ENCODE data around the gene MPHOSPH6. TPM values are rescaled to one million over a fixed set of nuclear protein-coding genes. Genes with fewer than 3 reads are reported as not detected.
"Not testable (repeated sequence)": the region's sequence is repeated elsewhere in the genome, so short reads cannot be mapped to it uniquely, and the experiment has no call there.

The MPHOSPH6 gene, protein sequence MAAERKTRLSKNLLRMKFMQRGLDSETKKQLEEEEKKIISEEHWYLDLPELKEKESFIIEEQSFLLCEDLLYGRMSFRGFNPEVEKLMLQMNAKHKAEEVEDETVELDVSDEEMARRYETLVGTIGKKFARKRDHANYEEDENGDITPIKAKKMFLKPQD
- total RNA-seq, result 33.1 and 46.3 TPM in 2 replicates
- 18.7 TPM for polyA plus RNA-seq (2012)

DNA sequence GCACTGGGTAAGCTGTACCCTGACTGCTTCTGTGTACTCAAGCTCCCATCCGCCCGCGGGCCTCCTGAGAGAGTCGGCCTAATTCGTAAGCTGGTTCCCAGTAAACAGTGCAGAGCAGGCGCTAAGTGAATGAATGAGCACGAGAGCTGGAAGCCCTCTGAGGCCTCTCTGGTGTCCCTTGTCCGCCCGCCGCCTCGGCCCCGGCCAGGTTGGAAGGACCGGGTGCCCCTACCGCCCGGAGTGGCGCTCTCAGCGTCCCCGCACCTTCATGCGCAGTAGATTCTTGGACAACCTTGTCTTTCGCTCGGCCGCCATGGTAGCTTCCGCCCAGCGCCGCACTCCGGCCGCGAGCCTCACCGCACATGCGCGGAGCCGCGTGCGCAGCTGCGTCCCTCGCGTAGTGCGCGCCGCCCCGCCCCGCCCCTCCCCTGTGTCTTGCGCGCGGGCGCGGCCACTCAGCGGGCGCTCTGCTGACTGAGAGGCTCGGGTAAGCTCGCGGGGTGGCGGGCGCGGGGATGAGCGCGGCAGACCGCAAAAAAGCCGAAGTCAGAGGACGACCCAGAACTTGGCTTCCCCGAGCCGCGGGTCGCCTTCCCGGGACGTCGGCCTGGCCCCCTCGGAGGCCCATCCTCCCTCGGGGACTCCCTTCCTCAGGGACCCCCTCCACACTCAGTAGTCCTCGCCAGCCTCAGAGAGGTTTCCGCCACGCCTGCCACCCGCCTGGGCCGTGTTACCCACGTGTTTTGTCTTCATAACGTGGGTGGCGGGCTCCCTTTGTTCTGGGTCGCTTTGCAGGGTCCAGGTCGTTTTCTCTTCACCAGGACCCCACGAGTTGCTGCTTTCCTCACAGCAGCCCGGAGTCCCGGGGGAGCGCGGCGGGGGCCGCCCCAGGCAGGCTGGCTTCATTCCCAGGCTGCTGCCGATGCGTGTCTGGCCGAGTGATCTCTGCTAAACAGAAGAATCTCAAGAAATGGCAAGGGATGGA, at the start of gene MPHOSPH6:
TSS of gene MPHOSPH6 (minus strand) at position 364 of the 985 bp plus-strand sequence. CDS start at position 315, 49 bp downstream.
- DNase-seq (ENCODE audit: low read depth), result peak; percentile 92

DNA sequence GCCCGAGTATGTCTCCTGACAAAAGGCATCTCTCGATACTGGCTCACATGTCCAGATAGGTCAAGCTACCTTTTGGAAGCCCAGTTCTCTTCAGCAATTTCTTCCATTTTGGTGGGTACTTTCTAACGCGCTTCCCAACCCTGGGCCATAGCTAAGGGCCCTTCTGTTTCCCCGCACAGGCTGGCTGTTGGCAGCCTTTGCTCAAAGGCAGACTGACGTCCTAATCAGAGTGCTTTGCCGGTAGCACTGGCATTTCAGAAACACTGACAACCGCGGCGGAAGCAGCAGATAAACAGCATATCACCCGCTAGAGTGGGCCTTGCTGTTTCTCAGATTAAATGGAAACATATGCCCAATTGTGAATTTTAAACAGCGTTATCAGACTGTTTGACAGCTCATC, 49.3 kb upstream of the MPHOSPH6 start:
- no peak for DNase-seq (ENCODE audit: low read depth)

DNA sequence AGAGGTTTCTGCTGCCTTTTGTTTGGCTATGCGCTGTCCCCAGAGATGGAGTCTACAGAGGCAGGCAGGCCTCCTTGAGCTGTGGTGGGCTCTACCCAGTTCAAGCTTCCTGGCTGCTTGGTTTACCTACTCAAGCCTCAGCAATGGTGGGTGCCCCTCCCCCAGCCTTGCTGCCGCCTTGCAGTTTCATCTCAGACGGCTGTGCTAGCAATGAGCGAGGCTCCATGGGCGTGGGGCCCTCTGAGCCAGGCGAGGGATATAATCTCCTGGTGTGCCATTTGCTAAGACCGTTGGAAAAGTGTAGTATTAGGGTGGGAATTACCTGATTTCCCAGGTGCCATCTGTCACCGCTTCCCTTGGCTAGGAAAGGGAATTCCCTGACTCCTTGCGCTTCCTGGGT, 39.3 kb upstream of the MPHOSPH6 start:
- DNase-seq (ENCODE audit: low read depth), result not testable (repeated sequence)

DNA sequence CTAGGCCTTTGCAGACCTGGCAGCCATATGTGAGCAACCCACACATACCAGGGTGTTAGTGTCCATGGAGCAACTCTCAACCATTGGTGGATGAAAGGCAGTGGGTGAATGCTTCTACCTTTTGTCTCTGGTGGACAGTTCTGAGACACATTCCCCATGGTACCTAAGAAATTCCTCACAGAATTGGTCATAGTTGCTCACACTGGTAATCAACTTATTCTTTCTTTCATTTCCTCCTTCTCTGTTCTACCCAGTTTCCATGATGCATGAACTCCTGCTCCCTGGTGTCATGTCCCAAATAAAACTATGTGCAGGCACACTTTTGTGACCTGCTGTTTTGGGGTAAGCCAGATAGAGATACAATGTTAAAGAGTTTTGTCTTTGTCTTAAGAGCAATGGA, 33.2 kb upstream of the MPHOSPH6 start:
- DNase-seq (ENCODE audit: low read depth), result no peak

DNA sequence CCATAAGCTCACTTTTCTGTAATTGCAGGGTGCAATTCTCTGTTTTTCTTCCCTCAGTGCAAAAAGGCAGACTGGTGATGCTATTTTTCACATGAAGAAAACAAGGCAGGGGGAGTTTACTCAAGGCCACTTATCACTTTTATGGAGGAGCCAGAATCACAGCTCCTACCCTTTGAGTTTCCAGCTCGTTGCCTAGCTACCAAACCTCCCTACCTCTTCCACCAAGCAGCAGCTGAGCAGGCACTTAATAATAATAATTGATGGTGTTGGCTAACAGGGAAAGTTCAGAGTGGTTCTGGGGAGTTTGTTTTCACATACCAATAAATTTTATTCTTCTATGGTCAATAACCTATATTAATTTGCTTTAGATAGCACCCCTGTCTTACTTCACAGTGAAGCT, 31.9 kb upstream of the MPHOSPH6 start:
- DNase-seq (ENCODE audit: low read depth), result no peak

DNA sequence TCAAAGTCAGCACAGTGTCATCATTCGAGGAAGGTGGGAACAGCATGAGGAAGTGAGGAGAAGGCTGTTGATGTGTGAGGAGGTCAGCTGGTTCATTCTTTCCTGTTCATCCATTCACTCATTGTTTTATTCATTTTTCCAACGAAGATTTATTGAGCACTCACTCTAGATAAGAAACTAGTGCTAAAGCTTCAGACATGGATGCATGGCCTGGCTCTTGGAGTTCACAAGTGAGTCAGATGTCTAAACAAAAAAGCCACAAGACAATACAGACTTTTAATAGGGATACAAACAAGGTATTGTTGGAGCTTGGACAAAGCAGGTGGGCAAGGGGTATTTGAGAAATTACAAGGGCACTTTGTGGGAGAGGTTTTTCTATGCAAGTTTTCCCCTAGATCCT, 31.3 kb upstream of the MPHOSPH6 start:
- DNase-seq (ENCODE audit: low read depth), result no peak

DNA sequence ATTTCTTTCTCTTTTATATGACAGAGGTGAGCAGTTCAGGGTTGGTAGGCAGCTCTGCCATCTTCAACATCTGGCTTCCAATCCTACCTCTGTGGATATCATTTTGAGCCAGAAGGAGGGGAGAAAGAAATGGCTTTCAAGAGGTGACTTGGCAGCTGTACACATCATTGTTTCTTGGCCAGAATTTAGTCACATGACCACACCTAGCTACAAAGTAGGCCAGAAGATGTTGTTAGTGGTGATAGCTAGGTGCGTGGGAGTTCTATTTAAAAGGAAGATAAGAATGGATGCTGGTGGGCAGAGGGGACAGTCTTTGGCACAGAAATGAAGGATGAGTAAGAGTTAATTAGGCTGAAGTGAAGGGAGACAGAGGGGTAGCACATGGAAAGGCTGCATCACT, 29.2 kb upstream of the MPHOSPH6 start:
- no peak for DNase-seq (ENCODE audit: low read depth)

DNA sequence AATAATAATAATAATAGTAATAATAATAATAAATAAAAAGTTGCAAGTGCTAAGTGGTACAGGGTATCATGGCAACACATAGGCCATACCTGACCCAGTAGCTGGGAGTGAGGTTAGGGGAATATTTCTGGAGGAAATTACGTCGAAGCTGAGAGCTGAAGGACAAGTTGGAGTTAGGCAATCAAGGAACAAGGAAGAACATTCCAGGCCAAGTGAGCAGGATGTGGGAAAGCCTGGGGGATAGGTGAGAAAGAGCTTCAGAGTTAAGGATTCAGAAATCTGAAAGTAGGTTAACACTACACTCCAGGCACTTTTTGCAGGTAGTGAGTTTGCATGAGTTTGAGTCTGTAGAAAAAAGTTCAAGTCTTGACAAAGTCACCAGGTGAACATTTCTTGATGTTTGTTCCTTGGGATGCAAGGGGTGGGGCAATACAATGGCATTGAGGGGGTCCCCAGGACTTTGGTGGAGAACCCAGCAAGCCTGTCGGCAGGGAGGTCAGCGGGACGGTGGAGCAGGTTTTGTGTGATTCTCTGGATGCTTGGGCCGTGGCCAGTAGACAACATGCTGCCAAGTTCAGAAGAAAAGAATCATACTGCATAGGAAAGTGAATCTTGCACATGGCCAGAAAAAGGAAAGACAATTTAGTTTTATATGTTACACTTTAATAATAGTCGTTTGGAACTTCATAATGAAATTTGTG, 27.7 kb upstream of the MPHOSPH6 start:
- no peak for DNase-seq (ENCODE audit: low read depth)

DNA sequence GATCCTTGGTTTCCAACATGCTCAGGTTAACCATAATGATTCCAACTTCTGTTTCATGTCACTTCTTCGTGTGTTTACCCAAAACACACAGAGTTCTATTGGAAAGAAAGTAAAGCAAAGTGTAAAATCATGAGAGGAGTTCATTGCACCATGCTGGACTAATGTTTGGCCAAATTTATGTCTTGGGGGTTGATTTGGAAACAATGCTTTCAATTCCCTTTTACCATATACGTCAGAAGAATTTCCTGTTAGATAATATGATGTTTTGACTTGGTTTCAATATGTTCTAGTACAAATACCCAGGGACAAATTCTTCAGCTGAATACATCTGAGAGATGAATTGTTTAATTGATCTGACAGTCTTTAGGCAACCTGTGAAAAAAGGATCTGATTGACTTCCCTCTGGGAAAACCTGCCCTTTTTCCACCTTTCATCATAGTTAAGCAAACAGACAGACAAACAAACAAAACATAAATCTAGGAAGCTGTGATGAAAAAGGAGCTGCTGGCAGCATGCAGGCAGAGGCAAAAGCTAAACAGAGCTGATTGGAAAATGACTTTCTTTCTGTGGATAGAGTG, 26.0 kb upstream of the MPHOSPH6 start:
- DNase-seq (ENCODE audit: low read depth), result no peak

DNA sequence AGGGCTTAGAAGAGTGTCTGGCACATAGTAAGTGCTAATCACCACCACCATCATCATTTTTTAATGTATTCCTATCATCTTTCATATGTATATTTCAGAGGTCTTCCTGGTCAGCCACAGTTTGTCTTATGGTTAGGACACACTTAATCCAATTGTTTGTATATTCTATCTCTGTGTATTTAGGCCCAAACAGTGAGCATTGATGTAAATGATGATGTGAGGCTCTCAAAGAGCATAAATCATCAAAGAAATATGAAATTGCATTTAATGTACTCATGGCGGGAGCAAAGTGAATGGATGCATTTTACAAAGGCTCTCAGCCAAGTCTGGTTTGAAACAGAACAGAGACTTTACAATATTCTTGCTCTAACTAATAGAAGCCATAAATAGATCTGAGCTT, 24.1 kb upstream of the MPHOSPH6 start:
- DNase-seq (ENCODE audit: low read depth), result no peak

DNA sequence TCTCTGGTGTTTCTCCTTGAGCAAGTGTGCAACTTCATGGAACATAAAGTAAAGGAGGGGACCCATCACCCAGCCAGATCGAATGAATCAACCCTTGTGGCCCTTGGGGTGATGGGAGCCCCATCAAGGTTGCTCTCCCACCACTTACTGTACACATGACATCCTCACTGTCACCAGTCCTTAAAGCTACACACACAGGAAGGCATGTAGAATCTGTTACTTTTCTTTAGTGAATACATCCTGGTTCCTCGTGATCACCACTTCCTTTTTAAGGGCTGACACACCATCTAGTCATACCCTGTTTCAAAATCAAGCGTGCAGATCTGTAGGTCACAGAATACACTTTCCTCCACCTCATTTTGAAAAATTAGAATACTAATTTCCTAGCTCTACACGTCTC, 22.6 kb upstream of the MPHOSPH6 start:
- no peak for DNase-seq (ENCODE audit: low read depth)

DNA sequence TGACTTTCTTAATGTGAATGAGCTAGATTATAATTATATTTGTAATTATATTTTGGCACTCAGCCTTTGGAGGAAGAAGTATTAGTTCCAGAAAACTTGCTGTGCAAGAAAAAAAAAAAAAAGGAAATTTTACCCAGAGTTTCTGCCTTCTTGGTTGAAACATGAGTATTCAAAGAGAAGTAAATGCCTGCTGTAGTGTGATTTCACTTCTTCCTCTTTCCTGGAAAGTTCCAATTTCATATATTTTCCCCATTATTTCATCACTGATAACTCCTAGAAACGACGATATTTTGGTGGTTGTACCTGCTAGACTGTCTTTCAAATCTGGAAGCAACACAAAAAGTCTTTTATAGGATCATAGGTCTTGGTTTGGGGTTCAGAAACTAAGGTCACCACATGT, 20.4 kb upstream of the MPHOSPH6 start:
- no peak for DNase-seq (ENCODE audit: low read depth)

DNA sequence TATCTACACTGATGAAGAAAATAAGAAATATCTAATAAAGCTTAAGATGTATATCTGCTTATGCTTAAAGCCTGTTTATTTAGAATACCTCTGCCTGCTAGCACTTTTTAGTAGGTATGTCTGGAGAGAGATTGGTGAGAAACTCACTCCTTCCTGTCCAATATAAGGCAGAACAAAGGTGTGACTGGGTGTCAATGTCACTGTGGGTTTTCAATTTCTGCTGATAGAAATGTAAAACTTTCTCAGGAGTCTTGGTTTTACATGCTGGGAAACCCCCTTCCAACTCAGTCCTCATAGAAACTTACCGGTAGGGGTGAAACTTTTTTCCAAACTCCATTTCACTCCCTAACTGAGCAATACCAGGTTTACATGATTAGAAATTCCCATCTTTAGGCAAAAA, 17.8 kb upstream of the MPHOSPH6 start:
- DNase-seq (ENCODE audit: low read depth), result no peak

DNA sequence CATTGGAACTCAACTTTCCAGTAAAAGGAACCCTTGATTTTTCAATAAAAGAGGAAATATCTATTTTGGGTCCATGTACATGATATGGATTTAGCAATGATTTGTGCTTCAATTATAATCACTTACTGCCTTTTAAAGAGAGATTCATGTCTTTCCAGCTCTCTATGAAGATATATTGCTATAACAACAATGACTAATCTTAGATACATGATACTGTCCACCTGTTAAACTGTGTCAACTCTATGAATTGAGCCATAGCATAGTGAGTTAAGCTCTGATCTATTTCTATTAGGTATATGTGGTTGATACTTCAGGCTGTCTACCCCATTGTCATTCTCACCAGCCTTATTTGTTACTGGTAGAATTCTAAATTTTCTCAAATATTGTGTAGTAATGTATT, 15.0 kb upstream of the MPHOSPH6 start:
- peak; percentile 28 for DNase-seq (ENCODE audit: low read depth)

DNA sequence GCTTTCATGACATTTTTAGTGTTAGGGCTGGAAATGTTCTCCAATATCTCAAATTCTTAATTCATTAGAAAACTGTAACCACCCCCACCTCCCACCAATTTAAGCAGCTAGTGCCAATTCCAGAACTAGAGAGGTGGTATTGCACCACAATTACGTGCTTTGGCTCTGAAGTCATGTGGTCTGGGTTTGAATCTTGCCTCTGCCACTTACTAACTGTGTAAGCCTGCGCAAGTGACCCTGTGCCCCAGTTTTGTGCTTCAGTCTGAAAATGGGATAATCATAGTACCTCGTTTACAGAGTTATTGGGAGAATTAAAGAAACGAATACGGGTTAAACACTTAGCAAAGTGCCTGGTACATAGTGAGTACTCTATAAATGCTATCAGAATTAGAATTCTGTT, 14.2 kb upstream of the MPHOSPH6 start:
- no peak for DNase-seq (ENCODE audit: low read depth)

DNA sequence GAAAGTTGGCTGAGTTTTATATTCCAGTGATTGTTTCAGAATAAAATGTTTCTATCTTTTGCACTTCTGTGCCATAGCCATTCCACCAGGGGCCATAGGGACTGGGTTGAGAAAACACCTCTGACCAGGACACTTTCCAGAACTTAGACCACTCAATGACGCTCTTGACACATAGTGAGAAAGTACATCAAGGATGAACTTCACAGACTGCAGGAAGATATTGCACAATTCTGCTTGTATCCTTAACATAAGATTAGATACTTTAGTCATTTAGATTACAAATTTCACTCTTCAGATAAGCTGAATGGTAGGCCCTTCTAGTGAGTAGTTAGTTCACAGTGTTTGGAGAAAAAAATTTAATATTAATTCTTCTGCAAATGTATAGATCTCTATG, 13.0 kb upstream of the MPHOSPH6 start:
- DNase-seq (ENCODE audit: low read depth), result no peak

DNA sequence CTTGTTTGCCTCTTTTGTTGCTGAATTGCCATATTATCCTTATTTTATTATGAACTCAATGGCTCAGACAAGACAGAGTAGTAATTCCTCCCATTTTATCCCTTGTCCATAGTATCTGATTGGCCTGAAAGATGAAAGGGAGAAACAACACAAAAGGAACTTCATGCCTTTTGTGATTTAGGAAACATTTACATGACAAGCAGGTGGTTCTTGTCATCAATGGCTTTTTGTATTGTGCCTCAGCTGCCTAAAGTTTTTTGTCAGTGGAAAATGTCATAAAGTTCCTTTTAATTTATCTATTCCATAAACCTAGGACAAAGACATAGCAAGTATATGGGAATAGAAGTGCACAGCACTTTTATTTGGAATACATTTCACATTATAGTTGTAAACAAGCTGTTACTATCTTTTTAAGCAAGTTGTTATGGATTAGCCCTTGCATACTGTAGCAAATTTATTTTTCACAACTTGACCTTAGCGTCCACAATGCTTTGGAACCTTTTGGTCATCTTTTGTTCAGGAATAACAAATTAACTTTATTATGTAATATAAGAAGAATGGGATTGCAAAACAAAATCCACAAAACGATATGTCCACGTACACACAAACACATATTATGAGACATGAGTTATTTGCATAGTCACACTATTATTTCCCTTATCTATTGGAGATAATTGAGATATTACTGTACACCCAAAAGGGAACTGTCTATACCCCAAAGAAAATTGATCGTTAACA, 12.4 kb upstream of the MPHOSPH6 start:
- no peak for DNase-seq (ENCODE audit: low read depth)

DNA sequence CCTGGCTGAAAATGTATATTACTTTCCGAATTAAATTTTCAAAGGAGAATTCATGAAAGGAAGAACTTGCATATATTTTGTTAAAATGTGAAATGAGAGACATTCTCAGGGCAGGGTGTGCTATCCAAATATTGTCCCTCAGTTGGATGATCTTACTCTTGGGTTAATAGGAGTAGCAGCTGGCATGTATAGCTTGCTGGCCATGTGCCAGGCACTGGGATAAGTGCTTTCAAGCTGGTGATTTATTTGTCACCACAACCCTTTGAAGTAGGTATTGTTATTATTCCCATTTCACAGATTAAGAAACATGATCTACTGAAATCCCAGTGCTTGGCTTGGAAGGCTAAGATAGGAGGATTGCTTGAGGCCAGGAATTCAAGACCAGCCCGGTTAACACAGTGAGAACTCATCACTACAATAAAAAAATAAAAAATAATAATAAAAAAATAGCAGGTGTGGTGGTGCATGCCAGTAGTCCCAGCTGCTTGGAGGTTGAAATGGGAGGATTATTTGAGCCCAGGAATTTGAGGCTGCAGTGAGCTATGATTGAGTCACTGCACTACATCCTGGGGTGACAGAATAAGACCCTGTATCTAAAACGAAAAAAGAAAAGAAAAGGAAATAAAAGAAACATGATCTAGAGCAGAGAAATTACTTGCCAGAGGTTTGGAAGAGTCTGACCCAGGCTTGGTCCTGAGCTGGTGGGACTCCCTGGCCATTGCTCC, 11.6 kb upstream of the MPHOSPH6 start:
- DNase-seq (ENCODE audit: low read depth), result no peak

DNA sequence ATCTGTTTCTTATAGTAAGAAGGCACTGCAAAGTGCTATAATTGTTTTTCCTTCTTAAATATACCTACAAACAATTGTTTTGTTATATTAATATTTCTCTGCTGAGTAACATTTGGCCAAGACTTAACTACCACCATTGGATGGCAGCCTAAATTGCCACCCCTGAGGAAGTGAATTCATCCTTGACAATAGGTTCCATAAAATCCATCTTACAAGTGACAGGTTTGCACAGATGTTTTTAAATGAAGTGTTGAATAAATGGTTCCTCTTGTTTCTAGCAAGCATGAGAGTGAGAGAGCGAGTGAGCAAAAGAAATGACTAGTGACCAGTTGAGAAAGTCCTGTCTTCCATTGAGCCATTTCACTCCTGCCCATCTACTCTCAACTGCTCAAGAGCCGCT, 8.3 kb upstream of the MPHOSPH6 start:
- DNase-seq (ENCODE audit: low read depth), result no peak

DNA sequence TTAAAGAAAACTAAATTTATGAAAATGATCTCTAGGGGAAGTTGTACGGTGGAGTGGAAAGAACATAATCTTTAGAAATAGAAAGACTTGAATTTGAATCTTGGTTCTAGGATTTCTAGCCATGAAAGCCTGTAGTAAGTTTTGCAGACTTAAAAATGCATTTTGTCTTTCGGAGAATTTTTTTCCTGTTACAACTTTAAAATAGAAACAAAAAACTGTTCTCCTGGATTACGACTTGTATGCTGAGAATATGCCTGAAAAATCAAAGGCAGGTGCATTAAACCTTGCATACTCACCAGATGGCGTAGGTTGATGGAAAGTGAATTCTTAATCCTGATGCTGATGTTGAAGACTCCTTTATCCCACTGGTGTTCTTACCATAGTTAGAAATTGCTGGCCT, 7.5 kb upstream of the MPHOSPH6 start:
- no peak for DNase-seq (ENCODE audit: low read depth)

All from myocyte (in vitro differentiated cells).